Activated CD8-positive, alpha-beta T cell treated with anti-CD3 and anti-CD28 coated beads for 36 hours (primary cell): ENCODE results near the gene EML1. TPM values are rescaled to one million over a fixed set of nuclear protein-coding genes. Genes with fewer than 3 reads are reported as not detected.
A peak's percentile ranks its signal among the peaks of the same experiment; 100 is the strongest.

Experiments
- ATAC-seq: fragments of 200-7000 bp; cut with Tn5 transposase; one replicate; pipeline ENCODE4 v1.10.0; 2021; ENCODE audit warnings: mild to moderate bottlenecking, moderate library complexity
- CTCF ChIA-PET: fragments of 350-600 bp; sonication (Branson Sonifier 250); formaldehyde crosslinking; loops from one replicate; lab custom pipeline; 2021; ENCODE audit warnings: antibody characterized with exemption; lab: Charles Lee
- POLR2A ChIA-PET: fragments of 350-600 bp; sonication (Branson Sonifier 250); formaldehyde crosslinking; loops from one replicate; lab custom pipeline; 2021; ENCODE audit warnings: antibody characterized with exemption; lab: Charles Lee
- DNase-seq: peaks from one replicate; pipeline ENCODE4 v3.0.0-alpha.2; 2020
- H3K27ac Mint-ChIP-seq: one replicate; pipeline ENCODE4 v1.8.0; 2021; ENCODE audit warnings: mild to moderate bottlenecking, mixed read lengths
- H3K27me3 Mint-ChIP-seq: one replicate; pipeline ENCODE4 v1.8.0; 2021; ENCODE audit warnings: mixed read lengths
- H3K36me3 Mint-ChIP-seq: one replicate; pipeline ENCODE4 v1.8.0; 2021; ENCODE audit warnings: low read depth, mixed read lengths
- H3K4me1 Mint-ChIP-seq: one replicate; pipeline ENCODE4 v1.8.0; 2021; ENCODE audit warnings: low read depth, mixed read lengths
- H3K4me3 Mint-ChIP-seq: one replicate; pipeline ENCODE4 v1.8.0; 2021; ENCODE audit warnings: mild to moderate bottlenecking, moderate library complexity, mixed read lengths
- H3K9me3 Mint-ChIP-seq: one replicate; pipeline ENCODE4 v1.8.0; 2021; ENCODE audit warnings: mixed read lengths
- intact Hi-C: fragments of 100-400 bp; cut with micrococcal nuclease; formaldehyde crosslinking; loops from one replicate; pipeline ENCODE4 v1.10.0; 2022
- total RNA-seq, 2 experiments: library from RNA; stranded (reverse); gene quantifications; one replicate each; pipeline ENCODE4 v1.2.3, GENCODE V29; 2021
- TF ChIP-seq, protein P1 (sequence below): fragments of 200-600 bp; IDR thresholded peaks from one replicate; pipeline ENCODE4 v1.8.0; 2022; ENCODE audit warnings: antibody characterized with exemption, mild to moderate bottlenecking

Gene EML1, protein sequence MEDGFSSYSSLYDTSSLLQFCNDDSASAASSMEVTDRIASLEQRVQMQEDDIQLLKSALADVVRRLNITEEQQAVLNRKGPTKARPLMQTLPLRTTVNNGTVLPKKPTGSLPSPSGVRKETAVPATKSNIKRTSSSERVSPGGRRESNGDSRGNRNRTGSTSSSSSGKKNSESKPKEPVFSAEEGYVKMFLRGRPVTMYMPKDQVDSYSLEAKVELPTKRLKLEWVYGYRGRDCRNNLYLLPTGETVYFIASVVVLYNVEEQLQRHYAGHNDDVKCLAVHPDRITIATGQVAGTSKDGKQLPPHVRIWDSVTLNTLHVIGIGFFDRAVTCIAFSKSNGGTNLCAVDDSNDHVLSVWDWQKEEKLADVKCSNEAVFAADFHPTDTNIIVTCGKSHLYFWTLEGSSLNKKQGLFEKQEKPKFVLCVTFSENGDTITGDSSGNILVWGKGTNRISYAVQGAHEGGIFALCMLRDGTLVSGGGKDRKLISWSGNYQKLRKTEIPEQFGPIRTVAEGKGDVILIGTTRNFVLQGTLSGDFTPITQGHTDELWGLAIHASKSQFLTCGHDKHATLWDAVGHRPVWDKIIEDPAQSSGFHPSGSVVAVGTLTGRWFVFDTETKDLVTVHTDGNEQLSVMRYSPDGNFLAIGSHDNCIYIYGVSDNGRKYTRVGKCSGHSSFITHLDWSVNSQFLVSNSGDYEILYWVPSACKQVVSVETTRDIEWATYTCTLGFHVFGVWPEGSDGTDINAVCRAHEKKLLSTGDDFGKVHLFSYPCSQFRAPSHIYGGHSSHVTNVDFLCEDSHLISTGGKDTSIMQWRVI
- under 1 TPM; 0.56 to 0.70 TPM for total RNA-seq

DNA sequence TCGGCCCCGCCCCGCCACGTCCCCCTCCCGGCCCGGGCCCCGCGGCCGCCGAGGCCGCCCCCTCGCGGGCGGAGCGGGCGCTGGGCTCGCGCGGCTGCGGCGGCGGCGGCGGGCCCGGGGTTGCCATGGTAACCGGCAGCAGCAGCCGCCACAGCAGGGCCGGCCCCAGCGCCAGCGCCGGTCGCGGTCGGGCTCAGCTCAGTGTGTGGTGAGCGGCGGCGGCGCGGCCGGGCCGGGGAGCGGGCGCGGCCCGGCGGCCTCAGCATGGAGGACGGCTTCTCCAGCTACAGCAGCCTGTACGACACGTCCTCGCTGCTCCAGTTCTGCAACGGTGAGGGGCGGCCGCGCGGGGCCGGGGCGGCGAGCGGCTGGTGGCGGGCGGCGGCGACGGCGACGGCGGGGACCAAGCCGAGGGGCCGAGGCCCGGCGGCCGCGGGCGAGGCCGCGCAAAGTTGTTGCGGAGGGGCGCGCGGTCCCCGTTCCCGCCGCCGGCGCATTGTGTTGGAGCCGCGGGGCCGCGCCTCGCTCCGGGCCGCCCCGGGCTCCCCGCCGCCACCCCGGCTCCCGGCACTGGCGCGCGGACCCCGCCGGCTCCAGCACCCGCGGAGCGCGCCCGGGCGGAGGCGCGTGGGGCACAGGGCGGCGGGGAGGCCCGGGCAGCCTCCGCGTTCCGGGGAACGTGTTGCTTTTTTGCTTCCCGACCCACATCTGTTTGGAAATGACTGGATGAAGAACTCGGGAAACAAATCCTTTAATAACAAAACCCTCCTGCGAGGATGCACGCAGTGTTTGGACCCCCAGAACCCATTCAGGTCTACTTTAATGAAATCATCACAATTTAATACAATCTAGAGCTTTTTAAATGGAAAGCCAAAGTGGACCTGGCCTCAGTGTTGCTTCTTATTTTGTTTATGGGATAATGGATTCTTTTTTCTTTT is at the start of gene EML1:
Gene EML1 (plus strand): TSS at position 201 of the 938 bp plus-strand sequence. CDS start 64 bp downstream, at position 265.
- ATAC-seq (peak; percentile 86), DNase-seq (peak; percentile 66)
- TF ChIP-seq, protein P1, sequence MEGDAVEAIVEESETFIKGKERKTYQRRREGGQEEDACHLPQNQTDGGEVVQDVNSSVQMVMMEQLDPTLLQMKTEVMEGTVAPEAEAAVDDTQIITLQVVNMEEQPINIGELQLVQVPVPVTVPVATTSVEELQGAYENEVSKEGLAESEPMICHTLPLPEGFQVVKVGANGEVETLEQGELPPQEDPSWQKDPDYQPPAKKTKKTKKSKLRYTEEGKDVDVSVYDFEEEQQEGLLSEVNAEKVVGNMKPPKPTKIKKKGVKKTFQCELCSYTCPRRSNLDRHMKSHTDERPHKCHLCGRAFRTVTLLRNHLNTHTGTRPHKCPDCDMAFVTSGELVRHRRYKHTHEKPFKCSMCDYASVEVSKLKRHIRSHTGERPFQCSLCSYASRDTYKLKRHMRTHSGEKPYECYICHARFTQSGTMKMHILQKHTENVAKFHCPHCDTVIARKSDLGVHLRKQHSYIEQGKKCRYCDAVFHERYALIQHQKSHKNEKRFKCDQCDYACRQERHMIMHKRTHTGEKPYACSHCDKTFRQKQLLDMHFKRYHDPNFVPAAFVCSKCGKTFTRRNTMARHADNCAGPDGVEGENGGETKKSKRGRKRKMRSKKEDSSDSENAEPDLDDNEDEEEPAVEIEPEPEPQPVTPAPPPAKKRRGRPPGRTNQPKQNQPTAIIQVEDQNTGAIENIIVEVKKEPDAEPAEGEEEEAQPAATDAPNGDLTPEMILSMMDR: no peak
- Mint-ChIP-seq H3K4me1 (peaks cover 22% of the 10 kb centered on the region), H3K4me3 (peak within 1 kb of the TSS; percentile 64), H3K36me3 (no peaks in the 10 kb centered on the region), H3K9me3 (no peaks in the 10 kb centered on the region), H3K27ac (peak within 1 kb of the TSS; percentile 60), H3K27me3 (peaks cover 44% of the 10 kb centered on the region)
- ChIA-PET POLR2A (no interaction called here), CTCF (interaction anchor here (1.1 kb wide), 1 partner anchor 63 kb away, joined by 3 read pairs; no protein-coding TSS in a partner anchor)
- intact Hi-C loops: no loop called here

DNA sequence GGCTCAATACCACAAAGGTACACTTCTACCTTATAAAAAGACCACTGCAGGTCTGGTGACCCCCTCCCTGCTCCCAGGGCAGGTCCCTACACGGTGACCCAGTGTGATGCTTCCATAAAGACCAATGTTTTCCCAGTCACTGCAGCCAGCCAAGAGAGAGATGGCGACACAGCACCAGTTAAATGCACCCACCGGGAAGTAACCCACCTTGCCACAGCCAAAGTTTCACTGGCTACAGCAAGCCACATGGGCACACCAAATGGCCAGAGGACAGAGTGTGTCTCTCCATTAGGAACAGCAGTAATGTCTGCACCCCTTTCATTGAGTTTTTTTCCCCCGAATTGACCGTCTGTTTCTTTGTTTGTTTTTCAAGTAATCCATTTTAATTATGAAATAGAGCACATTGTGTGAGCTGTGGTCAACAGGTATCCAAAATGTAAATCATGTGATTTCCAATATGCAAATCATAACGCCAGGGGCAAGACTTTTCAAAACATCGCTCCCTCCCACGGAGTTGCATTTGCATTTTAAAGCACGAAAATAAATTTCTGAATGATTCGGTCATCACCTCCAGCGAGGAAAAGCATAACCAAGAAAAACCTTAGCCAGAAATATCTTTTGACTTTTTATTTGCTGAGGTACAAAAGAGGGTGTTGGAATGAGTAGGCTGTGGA is 48.9 kb upstream of the EML1 start:
- CTCF ChIA-PET: no interaction called here
- H3K9me3 Mint-ChIP-seq: no peaks in the 10 kb centered on the region
- DNase-seq: no peak
- intact Hi-C loops: no loop called here
- H3K4me3 Mint-ChIP-seq: no peak overlapping the region
- no peak overlapping the region for H3K27ac Mint-ChIP-seq
- TF ChIP-seq, protein P1: no peak
- POLR2A ChIA-PET: no interaction called here
- H3K4me1 Mint-ChIP-seq: peaks cover 7% of the 10 kb centered on the region
- no peak for ATAC-seq
- no peaks in the 10 kb centered on the region for H3K36me3 Mint-ChIP-seq
- peaks cover 17% of the 10 kb centered on the region for H3K27me3 Mint-ChIP-seq

DNA sequence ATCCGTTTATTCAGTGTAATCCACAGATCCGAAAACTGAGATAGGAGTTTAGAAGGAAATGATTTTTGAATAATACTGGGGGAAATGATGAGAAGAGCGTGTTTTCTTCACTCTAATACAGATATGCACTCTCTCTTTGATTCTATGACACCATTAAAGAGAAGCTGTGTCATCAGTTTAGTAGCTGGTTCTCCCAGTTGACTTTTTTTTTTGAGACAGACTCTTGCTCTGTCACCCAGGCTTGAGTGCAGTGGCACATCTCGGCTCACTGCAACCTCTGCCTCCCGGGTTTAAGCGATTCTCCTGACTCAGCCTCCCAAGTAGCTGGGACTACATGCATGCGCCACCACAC is 48.4 kb upstream of the EML1 start:
- Mint-ChIP-seq H3K27ac (no peak overlapping the region), H3K36me3 (no peaks in the 10 kb centered on the region), H3K4me3 (no peak overlapping the region), H3K4me1 (peaks cover 7% of the 10 kb centered on the region), H3K27me3 (peaks cover 14% of the 10 kb centered on the region), H3K9me3 (no peaks in the 10 kb centered on the region)
- no peak for ATAC-seq
- intact Hi-C loops: no loop called here
- ChIA-PET POLR2A (no interaction called here), CTCF (no interaction called here)
- TF ChIP-seq, protein P1: no peak
- no peak for DNase-seq

DNA sequence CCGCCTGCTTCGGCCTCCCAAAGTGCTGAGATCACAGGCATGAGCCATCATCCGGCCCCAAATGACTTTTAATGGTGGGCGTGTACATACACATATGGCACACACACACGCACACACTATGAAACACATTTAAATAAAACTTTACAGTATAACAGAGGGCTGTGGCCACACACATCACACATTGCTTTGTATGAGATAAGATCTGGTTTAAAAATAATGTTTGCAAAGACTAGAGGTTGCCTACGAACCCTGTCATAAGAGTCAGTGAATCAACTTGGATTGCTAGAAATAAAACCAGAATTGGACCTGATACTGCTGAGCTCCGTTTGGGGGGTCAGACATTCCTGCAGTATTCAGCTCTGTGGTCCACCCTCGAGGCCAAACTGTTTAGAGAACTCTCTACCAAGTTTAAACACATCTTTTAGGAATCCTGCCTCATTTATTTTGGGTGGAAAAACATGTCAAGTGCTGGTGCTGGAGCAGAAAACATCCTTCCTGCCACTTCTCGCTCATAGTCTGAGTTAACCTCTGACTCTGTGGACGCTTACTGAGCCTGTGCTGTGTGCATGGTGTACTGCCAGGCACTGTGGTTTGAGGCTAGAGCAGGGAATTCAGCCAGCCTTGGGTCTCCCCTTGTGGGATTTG is 47.8 kb upstream of the EML1 start:
- ChIA-PET POLR2A (no interaction called here), CTCF (no interaction called here)
- no peak for DNase-seq
- H3K4me1 Mint-ChIP-seq: peaks cover 7% of the 10 kb centered on the region
- no peaks in the 10 kb centered on the region for H3K36me3 Mint-ChIP-seq
- H3K27ac Mint-ChIP-seq: no peak overlapping the region
- H3K4me3 Mint-ChIP-seq: no peak overlapping the region
- TF ChIP-seq, protein P1: no peak
- no peaks in the 10 kb centered on the region for H3K9me3 Mint-ChIP-seq
- peaks cover 12% of the 10 kb centered on the region for H3K27me3 Mint-ChIP-seq
- ATAC-seq: no peak
- intact Hi-C loops: no loop called here
